Sigmoid colon (tissue), 4 donors: ENCODE measurements around the gene PRKCI.

Experiments
- EP300 ChIP-seq, 4 donors: sonication (generic); formaldehyde crosslinking; IDR thresholded peaks; one replicate each; pipeline ENCODE4 v1.6.1; 2017; ENCODE audit warnings: antibody characterized with exemption in 4 of 4
- POLR2A ChIP-seq, 2 donors: fragments of 450-650 bp; IDR thresholded peaks; one replicate each; pipeline ENCODE4 v1.6.1; 2016; ENCODE audit warnings: antibody characterized with exemption in 2 of 2, mild to moderate bottlenecking in 2 of 2, moderate library complexity in 2 of 2
- POLR2AphosphoS5 ChIP-seq, 4 donors: sonication (generic); formaldehyde crosslinking; IDR thresholded peaks; one replicate each; pipeline ENCODE4 v1.6.1; 2017; ENCODE audit warnings: antibody characterized with exemption in 4 of 4
- TF ChIP-seq, protein P1 (sequence below), 4 experiments: fragments of 450-650 bp in 3 of 4; fragments of 200-600 bp in 1 of 4; IDR thresholded peaks; one replicate each; pipeline ENCODE4 v1.5.1; 2016 to 2019; ENCODE audit warnings: antibody characterized with exemption in 4 of 4, mild to moderate bottlenecking in 3 of 4, moderate library complexity in 2 of 4

- TF ChIP-seq, protein P1, sequence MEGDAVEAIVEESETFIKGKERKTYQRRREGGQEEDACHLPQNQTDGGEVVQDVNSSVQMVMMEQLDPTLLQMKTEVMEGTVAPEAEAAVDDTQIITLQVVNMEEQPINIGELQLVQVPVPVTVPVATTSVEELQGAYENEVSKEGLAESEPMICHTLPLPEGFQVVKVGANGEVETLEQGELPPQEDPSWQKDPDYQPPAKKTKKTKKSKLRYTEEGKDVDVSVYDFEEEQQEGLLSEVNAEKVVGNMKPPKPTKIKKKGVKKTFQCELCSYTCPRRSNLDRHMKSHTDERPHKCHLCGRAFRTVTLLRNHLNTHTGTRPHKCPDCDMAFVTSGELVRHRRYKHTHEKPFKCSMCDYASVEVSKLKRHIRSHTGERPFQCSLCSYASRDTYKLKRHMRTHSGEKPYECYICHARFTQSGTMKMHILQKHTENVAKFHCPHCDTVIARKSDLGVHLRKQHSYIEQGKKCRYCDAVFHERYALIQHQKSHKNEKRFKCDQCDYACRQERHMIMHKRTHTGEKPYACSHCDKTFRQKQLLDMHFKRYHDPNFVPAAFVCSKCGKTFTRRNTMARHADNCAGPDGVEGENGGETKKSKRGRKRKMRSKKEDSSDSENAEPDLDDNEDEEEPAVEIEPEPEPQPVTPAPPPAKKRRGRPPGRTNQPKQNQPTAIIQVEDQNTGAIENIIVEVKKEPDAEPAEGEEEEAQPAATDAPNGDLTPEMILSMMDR (IDR thresholded peaks at IDR 0.05), result no peak
- no peak for TF ChIP-seq POLR2A (IDR thresholded peaks at IDR 0.05)
- TF ChIP-seq EP300 (IDR thresholded peaks at IDR 0.05), result no peak
- no peak for TF ChIP-seq POLR2AphosphoS5 (IDR thresholded peaks at IDR 0.05)
These were observed 128.5 kb downstream of the PRKCI start for GRCh38 chr3:170350515-170351413.
